HK-2 (cell line): ENCODE data around the gene ZNF169.
"Not testable (repeated sequence)": the region's sequence is repeated elsewhere in the genome, so short reads cannot be mapped to it uniquely, and the experiment has no call there.

Source experiments
- DNase-seq: peaks from one replicate; pipeline ENCODE4 v3.0.0-alpha.2; 2018; ENCODE audit not compliant: unreplicated experiment

Gene ZNF169

DNA sequence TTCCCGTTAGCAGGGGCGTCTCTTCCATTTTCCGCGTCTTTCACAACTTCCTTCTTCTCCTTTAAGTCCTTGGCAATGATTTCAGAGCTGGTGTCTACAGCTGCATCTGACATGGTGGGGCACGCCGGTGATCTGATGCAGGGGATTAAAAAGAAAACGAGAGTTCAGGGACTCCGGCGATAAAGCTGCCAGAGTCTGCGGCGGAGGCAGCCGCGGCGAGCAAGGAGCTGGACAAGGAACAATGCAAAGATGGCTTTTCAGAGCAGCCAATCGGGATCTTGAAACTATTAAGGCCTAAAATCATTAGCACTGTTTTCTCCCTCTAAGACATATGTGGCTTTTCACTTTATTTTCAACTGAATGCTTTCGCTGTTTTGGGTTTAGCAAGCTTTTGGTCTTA, 88.4 kb downstream of the ZNF169 start:
- not testable (repeated sequence) for DNase-seq

DNA sequence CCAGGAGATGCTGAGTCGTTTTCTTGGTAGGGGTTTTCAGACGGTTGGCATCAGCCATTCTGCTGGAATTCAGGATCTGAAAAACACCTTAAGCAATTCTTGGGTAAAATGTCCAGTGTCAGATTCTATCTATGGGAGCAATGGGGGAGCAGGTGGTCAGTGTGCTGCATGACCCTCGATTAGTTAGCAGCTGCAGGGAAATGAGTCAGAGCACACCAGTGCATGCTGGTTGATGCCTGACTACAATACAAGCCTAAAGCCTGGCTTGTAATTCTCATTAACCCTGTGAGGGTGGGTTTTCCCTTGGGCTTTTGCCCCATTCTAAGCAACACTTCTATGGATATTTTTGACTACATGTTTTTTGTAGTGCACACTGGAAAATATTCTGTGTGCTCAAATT, 89.7 kb downstream of the ZNF169 start:
- not testable (repeated sequence) for DNase-seq
